ENCODE measurements around the gene PHF13.

PHF13 gene

DNA sequence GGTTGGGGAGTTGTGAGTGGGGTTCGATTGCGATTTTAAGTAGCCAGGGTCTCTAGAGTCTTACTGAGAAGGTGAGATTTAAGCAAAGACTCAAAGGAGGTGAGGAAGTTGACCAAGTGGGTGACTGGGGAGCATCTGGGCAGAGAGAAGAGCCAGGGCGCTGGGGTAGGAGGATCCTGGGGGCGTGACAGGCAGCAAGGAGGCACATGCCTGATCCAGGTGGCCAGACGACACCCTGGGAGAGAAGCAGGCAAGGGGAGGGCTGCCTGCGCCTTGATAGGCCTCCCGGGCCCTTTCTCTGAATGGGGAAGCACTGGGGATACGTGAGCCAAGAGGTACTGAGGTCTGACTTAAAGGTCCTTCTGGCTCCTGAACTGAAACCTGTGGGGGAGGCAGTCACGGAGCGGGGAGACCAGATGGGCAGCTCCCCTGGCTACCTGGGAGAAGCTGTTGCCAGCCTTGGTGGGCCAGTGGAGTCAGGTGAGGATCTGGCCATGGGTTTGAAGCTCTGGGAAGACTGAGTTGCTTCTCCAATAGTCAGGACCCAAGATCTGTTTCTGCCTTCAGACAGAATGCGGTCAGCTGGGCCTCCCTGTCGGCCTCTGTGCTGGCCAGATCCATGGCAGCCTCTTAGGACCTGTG lies 28.3 kb upstream of the PHF13 start:
- peaks cover 18% of the 10 kb centered on the region for H3K79me2 ChIP-seq (ENCODE audit: low read length)
- no peaks in the 10 kb centered on the region for H3K36me3 ChIP-seq (replicated peaks; ENCODE audit: insufficient read depth, low read length)
- peaks cover 9% of the 10 kb centered on the region for H3K4me1 ChIP-seq (ENCODE audit: low read length)
- no peaks in the 10 kb centered on the region for H3K27me3 ChIP-seq (replicated peaks; ENCODE audit: insufficient read depth, low read length)
- H3F3A ChIP-seq (ENCODE audit: insufficient read depth, low read length), result no peaks in the 10 kb centered on the region; the same call in 1 of the 2 replicates
- H3K9ac ChIP-seq (ENCODE audit: low read length), result no peak overlapping the region
- H4K20me1 ChIP-seq (ENCODE audit: insufficient read depth, low read length), result no peaks in the 10 kb centered on the region
- H2AFZ ChIP-seq (ENCODE audit: low read length), result no peak overlapping the region
- no peak for DNase-seq
- H3K4me2 ChIP-seq (ENCODE audit: low read depth, low read length), result no peak overlapping the region
- H3K9me2 ChIP-seq (replicated peaks; ENCODE audit: insufficient read depth, low read length), result no peaks in the 10 kb centered on the region
- no peaks in the 10 kb centered on the region for H3K9me3 ChIP-seq (replicated peaks; ENCODE audit: insufficient read depth, low read length)
- H3K4me3 ChIP-seq (ENCODE audit: low read length), result no peak overlapping the region
- H3K27ac ChIP-seq (ENCODE audit: low read length), result no peak overlapping the region
- TF ChIP-seq EZH2 (optimal IDR thresholded peaks at IDR 0.05; ENCODE audit: low read depth, low read length) (no peak), CTCF (IDR thresholded peaks at IDR 0.05; ENCODE audit: low read length) (no peak), EZH2phosphoT487 (IDR thresholded peaks at IDR 0.05; ENCODE audit: low read length) (no peak)

- no peaks in the 10 kb centered on the region for H3K36me3 ChIP-seq (replicated peaks; ENCODE audit: insufficient read depth, low read length)
- no peak overlapping the region for H2AFZ ChIP-seq (ENCODE audit: low read length)
- peaks cover 5% of the 10 kb centered on the region for H3K4me1 ChIP-seq (ENCODE audit: low read length)
- H3K9me3 ChIP-seq (replicated peaks; ENCODE audit: insufficient read depth, low read length), result no peaks in the 10 kb centered on the region
- H3K4me3 ChIP-seq (ENCODE audit: low read length), result no peak overlapping the region
- H4K20me1 ChIP-seq (ENCODE audit: insufficient read depth, low read length), result no peaks in the 10 kb centered on the region
- no peaks in the 10 kb centered on the region for H3K27me3 ChIP-seq (replicated peaks; ENCODE audit: insufficient read depth, low read length)
- no peak for TF ChIP-seq EZH2phosphoT487 (IDR thresholded peaks at IDR 0.05; ENCODE audit: low read length)
- no peak for TF ChIP-seq EZH2 (optimal IDR thresholded peaks at IDR 0.05; ENCODE audit: low read depth, low read length)
- no peak for TF ChIP-seq CTCF (IDR thresholded peaks at IDR 0.05; ENCODE audit: low read length)
- H3K79me2 ChIP-seq (ENCODE audit: low read length), result peaks cover 13% of the 10 kb centered on the region
- no peaks in the 10 kb centered on the region for H3K9me2 ChIP-seq (replicated peaks; ENCODE audit: insufficient read depth, low read length)
- H3F3A ChIP-seq (ENCODE audit: insufficient read depth, low read length), result no peaks in the 10 kb centered on the region; the same call in 1 of the 2 replicates
- H3K4me2 ChIP-seq (ENCODE audit: low read depth, low read length), result no peak overlapping the region
- H3K27ac ChIP-seq (ENCODE audit: low read length), result no peak overlapping the region
- H3K9ac ChIP-seq (ENCODE audit: low read length), result no peak overlapping the region
- no peak for DNase-seq
Observed at GRCh38 chr1:6585841-6586240, 27.7 kb upstream of the PHF13 start.

GRCh38 chr1:6586404-6586816 lies 27.1 kb upstream of the PHF13 start:
- H3K4me3 ChIP-seq (ENCODE audit: low read length), result no peak overlapping the region

More at GRCh38 chr1:6586404-6586816, 27.1 kb upstream of the PHF13 start:
- H3F3A ChIP-seq (ENCODE audit: insufficient read depth, low read length), result no peaks in the 10 kb centered on the region; the same call in 1 of the 2 replicates
- no peaks in the 10 kb centered on the region for H3K9me2 ChIP-seq (replicated peaks; ENCODE audit: insufficient read depth, low read length)
- no peak overlapping the region for H3K27ac ChIP-seq (ENCODE audit: low read length)
- peaks cover 13% of the 10 kb centered on the region for H3K79me2 ChIP-seq (ENCODE audit: low read length)
- TF ChIP-seq EZH2phosphoT487 (IDR thresholded peaks at IDR 0.05; ENCODE audit: low read length), result no peak
- TF ChIP-seq CTCF (IDR thresholded peaks at IDR 0.05; ENCODE audit: low read length), result no peak
- no peak for TF ChIP-seq EZH2 (optimal IDR thresholded peaks at IDR 0.05; ENCODE audit: low read depth, low read length)
- no peak overlapping the region for H2AFZ ChIP-seq (ENCODE audit: low read length)
- H3K27me3 ChIP-seq (replicated peaks; ENCODE audit: insufficient read depth, low read length), result no peaks in the 10 kb centered on the region
- no peak for DNase-seq
- no peak overlapping the region for H3K4me2 ChIP-seq (ENCODE audit: low read depth, low read length)
- H4K20me1 ChIP-seq (ENCODE audit: insufficient read depth, low read length), result no peaks in the 10 kb centered on the region
- no peak overlapping the region for H3K9ac ChIP-seq (ENCODE audit: low read length)
- H3K4me1 ChIP-seq (ENCODE audit: low read length), result no peaks in the 10 kb centered on the region; the same call in 1 of the 2 replicates
- H3K9me3 ChIP-seq (replicated peaks; ENCODE audit: insufficient read depth, low read length), result no peaks in the 10 kb centered on the region
- no peaks in the 10 kb centered on the region for H3K36me3 ChIP-seq (replicated peaks; ENCODE audit: insufficient read depth, low read length)
